D721Med (cell line): ENCODE results near the gene HOXB7.

Source experiments
- DNase-seq: peaks from one replicate; pipeline ENCODE4 v3.0.0; 2011; ENCODE audit warnings: low spot score; ENCODE audit not compliant: insufficient read length
- FAIRE-seq: peaks from 2 replicates; lab custom pipeline; 2011; peaks lifted over from hg19 to GRCh38; lab: Jason Lieb, UNC
- CTCF ChIP-seq: IDR thresholded peaks from 2 replicates; pipeline ENCODE4 v1.5.1; 2012; ENCODE audit warnings: mild to moderate bottlenecking, control low read depth; ENCODE audit not compliant: insufficient read depth; ENCODE audit errors: missing control alignments

The HOXB7 gene

DNA sequence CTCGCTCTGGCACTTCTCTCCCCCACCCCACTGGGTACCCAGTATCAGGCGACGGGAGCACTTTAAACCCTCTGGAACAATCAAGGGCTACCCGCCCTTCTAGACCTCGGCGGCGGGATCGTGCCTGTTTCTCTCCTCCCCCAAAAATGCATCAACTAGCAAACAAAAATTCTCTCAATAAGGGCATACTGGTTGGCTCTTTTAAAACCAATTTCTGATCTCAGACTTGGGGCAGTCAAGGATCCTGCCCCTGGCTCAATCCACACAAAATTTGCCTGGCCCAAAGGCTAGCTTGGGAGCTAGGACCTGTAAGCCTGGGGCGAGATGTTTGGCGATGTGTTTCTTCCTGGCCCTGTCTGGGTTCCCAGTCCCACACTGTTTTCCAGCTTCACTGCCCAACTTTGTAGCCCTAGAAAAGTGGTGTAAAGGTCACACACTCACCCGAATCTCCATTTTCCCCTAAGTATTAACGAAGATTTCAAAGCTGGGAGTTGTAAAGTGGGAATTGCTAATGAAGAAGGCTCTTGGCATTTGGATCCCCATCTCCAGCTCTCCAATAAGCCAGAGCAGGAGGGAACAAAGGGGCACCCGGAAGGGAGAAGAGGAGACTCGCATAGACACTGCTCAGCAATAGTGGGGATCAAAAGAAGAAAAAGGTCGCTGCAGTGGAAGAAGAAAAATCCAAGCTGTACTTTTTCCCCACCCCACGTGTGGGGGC lies 51.5 kb downstream of the HOXB7 start:
- DNase-seq: no peak
- FAIRE-seq: no peak
- TF ChIP-seq CTCF: no peak

GRCh38 chr17:48558831-48559121 lies 52.0 kb downstream of the HOXB7 start:
- DNase-seq: no peak
- TF ChIP-seq CTCF: no peak
- FAIRE-seq: no peak

GRCh38 chr17:48558057-48558830 lies 52.6 kb downstream of the HOXB7 start:
- no peak for DNase-seq
- FAIRE-seq: no peak
- no peak for TF ChIP-seq CTCF
